Measurements from ENCODE around the gene PACRG. TPM values are rescaled to one million over a fixed set of nuclear protein-coding genes. Genes with fewer than 3 reads are reported as not detected.

PACRG gene
- total and polyA plus RNA-seq, 3 experiments from 2014 or later: not detected

DNA sequence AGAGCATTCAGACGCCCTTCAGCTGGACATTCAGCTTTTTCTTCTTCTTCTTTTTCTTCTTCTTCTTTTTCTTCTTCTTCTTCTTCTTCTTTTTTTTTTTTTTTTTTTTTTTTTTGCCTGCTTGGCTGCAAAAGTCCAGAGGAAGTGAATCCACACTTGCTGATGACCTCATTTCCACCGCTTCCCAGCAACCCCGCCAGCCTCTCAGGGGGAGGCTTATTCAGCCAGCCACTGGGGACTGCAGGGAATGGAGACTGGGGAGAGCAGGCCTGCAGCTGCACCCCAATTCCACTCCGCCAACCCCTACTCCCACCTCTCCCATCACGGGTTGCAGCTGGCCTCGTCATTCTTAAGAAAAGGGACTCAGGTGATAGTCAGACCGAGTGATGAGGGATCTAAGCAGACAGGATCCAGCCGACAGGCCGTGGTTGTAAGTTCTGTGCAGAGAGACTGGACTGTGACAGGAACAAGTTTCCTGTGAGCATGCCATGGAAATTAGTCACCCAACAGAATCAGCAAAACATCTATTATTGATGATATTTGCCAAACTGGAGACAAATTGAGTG is 627.7 kb downstream of the PACRG start:
- ChIA-PET POLR2A (no interaction called here), CTCF (interaction anchor here (0.7 kb wide), 1 partner anchor 171 kb away, joined by 3 read pairs; no protein-coding TSS in a partner anchor)
- Histone ChIP-seq H3K9me3 (ENCODE audit: low read length) (no peaks in the 10 kb centered on the region), H3K27ac (ENCODE audit: low read depth, low read length) (no peak overlapping the region), H3K36me3 (ENCODE audit: insufficient read depth, low read length) (no peaks in the 10 kb centered on the region), H3K4me3 (ENCODE audit: low read length) (no peak overlapping the region), H3K4me1 (ENCODE audit: insufficient read depth, low read length) (no peaks in the 10 kb centered on the region), H3K27me3 (ENCODE audit: insufficient read depth, low read length, poor library complexity, severe bottlenecking) (no peaks in the 10 kb centered on the region)
- no peak overlapping the region for H3K27ac Mint-ChIP-seq
- no peak overlapping the region for H3K4me3 Mint-ChIP-seq
- no peaks in the 10 kb centered on the region for H3K9me3 Mint-ChIP-seq
- no peak for DNase-seq
- no peaks in the 10 kb centered on the region for H3K4me1 Mint-ChIP-seq
- H3K36me3 Mint-ChIP-seq: no peaks in the 10 kb centered on the region
- peaks cover 11 to 35% of the 10 kb centered on the region in 2 donors for H3K27me3 Mint-ChIP-seq

DNA sequence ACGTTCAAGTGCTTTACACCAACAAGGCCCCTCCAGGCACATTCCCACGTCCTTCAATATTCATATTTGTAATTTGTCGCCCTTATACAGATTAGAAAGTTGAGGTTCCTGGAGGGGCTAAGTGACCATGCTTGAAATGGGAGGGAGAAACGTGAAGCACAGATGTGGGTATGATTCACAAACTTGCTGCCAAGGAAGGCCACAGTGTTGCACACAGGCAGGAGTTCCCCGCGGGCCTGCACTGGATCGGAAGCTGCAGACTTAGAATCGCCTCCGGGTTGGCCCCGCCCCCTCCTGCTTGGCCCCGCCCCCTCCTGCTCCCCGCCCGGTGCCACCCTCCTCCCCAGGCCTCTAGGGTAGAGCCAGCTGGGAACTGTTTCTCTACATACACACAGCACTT is 628.5 kb downstream of the PACRG start:
- ChIA-PET CTCF (no interaction called here), POLR2A (no interaction called here)
- Mint-ChIP-seq H3K4me1 (no peaks in the 10 kb centered on the region), H3K4me3 (no peak overlapping the region), H3K36me3 (no peaks in the 10 kb centered on the region), H3K27me3 (peaks cover 12 to 41% of the 10 kb centered on the region in 2 donors), H3K27ac (no peak overlapping the region), H3K9me3 (no peaks in the 10 kb centered on the region)
- Histone ChIP-seq H3K4me3 (ENCODE audit: low read length) (no peak overlapping the region), H3K27ac (ENCODE audit: low read depth, low read length) (no peak overlapping the region), H3K27me3 (ENCODE audit: insufficient read depth, low read length, poor library complexity, severe bottlenecking) (no peaks in the 10 kb centered on the region), H3K36me3 (ENCODE audit: insufficient read depth, low read length) (no peaks in the 10 kb centered on the region), H3K9me3 (ENCODE audit: low read length) (no peaks in the 10 kb centered on the region), H3K4me1 (ENCODE audit: insufficient read depth, low read length) (no peaks in the 10 kb centered on the region)
- no peak for DNase-seq

- Mint-ChIP-seq H3K9me3 (no peaks in the 10 kb centered on the region), H3K36me3 (no peaks in the 10 kb centered on the region), H3K27me3 (peaks cover 12 to 43% of the 10 kb centered on the region in 2 donors), H3K4me3 (no peak overlapping the region), H3K4me1 (no peaks in the 10 kb centered on the region), H3K27ac (no peak overlapping the region)
- ChIA-PET CTCF (no interaction called here), POLR2A (no interaction called here)
- Histone ChIP-seq H3K9me3 (ENCODE audit: low read length) (no peaks in the 10 kb centered on the region), H3K36me3 (ENCODE audit: insufficient read depth, low read length) (no peaks in the 10 kb centered on the region), H3K4me3 (ENCODE audit: low read length) (no peak overlapping the region), H3K27me3 (ENCODE audit: insufficient read depth, low read length, poor library complexity, severe bottlenecking) (no peaks in the 10 kb centered on the region), H3K27ac (ENCODE audit: low read depth, low read length) (no peak overlapping the region), H3K4me1 (ENCODE audit: insufficient read depth, low read length) (no peaks in the 10 kb centered on the region)
- no peak for DNase-seq
These were observed 629.0 kb downstream of the PACRG start for GRCh38 chr6:163356743-163357142.

DNA sequence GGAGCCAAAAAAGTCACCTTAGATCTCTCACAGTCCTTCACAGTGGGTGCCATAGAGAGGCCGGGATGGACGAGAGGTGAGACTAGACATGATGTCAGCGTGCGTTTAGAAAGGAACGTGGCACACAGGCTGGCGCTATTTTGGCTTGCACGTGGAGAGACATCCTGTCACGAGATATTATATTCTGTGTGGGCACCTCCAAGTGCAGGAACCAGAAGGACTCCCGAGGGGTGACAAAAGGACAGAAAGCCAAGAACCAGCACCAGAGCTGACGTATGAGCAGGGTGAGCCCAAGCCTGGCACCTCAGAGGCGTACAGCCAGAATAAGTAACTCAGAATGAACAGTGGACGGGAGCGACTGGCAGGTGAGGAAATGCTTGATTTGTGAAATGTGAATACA is 636.9 kb downstream of the PACRG start:
- H3K27ac Mint-ChIP-seq: no peak overlapping the region
- ChIA-PET POLR2A (no interaction called here), CTCF (no interaction called here)
- H3K27ac ChIP-seq (ENCODE audit: low read depth, low read length): no peak overlapping the region
- H3K27me3 ChIP-seq (ENCODE audit: insufficient read depth, low read length, poor library complexity, severe bottlenecking): no peaks in the 10 kb centered on the region
- no peak for DNase-seq
- no peaks in the 10 kb centered on the region for H3K9me3 Mint-ChIP-seq
- no peaks in the 10 kb centered on the region for H3K9me3 ChIP-seq (ENCODE audit: low read length)
- no peak overlapping the region for H3K4me3 Mint-ChIP-seq
- H3K4me3 ChIP-seq (ENCODE audit: low read length): no peak overlapping the region
- no peaks in the 10 kb centered on the region for H3K36me3 Mint-ChIP-seq
- H3K4me1 Mint-ChIP-seq: no peaks in the 10 kb centered on the region
- H3K27me3 Mint-ChIP-seq: peaks cover 1 to 28% of the 10 kb centered on the region in 2 donors
- no peaks in the 10 kb centered on the region for H3K4me1 ChIP-seq (ENCODE audit: insufficient read depth, low read length)
- H3K36me3 ChIP-seq (ENCODE audit: insufficient read depth, low read length): no peaks in the 10 kb centered on the region

Other genes starting within 250 kb of the PACRG start
- under 1 TPM; 0.22 to 0.55 TPM for gene PRKN, start 208 bp upstream of the PACRG start, total RNA-seq
- gene PRKN, start 208 bp upstream of the PACRG start, polyA plus RNA-seq: 1.0 TPM